Right renal cortex interstitium (tissue), 3 donors: Measurements from ENCODE around the gene ART4. TPM values are rescaled to one million over a fixed set of nuclear protein-coding genes. Genes with fewer than 3 reads are reported as not detected.
A peak's percentile ranks its signal among the peaks of the same experiment; 100 is the strongest.

Source experiments
- DNase-seq, 3 donors: peaks; one replicate each; pipeline ENCODE4 v3.0.0-alpha.2; 2013; ENCODE audit warnings: low read depth in 3 of 3, low spot score in 2 of 3
- polyA plus RNA-seq, 3 donors: library from polyadenylated mRNA; unstranded; fragments of 120-200 nt; gene quantifications; one replicate each; pipeline ENCODE4 v1.2.1, GENCODE V29; 2013; ENCODE audit not compliant: insufficient read length in 3 of 3

The ART4 gene, protein sequence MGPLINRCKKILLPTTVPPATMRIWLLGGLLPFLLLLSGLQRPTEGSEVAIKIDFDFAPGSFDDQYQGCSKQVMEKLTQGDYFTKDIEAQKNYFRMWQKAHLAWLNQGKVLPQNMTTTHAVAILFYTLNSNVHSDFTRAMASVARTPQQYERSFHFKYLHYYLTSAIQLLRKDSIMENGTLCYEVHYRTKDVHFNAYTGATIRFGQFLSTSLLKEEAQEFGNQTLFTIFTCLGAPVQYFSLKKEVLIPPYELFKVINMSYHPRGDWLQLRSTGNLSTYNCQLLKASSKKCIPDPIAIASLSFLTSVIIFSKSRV
- polyA plus RNA-seq = under 1 TPM; 0.07 to 0.32 (median 0.10) TPM

DNA sequence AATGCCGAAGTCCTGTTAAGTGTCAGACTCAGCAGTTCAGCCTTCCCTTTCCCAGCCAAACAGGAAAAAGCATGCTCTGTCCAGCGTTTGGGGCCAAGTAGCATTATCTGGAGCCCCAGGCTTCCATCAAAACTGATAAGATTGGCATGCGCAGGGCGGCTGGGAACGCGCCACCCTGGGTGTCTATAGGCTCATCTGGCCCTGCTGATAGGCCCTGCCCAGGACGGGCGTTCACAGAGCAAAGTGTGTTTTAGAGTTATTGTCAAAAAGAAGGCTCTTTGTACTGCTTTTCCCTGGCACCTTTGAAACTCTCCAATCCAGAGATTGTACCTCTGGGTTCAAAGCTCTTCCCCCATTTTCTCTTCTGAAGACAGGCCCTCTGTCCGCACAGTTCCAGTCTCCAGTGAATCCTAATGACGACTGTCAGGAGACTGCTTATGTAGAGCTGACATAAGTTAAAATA lies at the start of gene ART4:
Gene ART4 (minus strand): TSS at position 102 of the 463 bp plus-strand sequence. CDS start 413 bp downstream, outside the sequence.
- no peak for DNase-seq

DNA sequence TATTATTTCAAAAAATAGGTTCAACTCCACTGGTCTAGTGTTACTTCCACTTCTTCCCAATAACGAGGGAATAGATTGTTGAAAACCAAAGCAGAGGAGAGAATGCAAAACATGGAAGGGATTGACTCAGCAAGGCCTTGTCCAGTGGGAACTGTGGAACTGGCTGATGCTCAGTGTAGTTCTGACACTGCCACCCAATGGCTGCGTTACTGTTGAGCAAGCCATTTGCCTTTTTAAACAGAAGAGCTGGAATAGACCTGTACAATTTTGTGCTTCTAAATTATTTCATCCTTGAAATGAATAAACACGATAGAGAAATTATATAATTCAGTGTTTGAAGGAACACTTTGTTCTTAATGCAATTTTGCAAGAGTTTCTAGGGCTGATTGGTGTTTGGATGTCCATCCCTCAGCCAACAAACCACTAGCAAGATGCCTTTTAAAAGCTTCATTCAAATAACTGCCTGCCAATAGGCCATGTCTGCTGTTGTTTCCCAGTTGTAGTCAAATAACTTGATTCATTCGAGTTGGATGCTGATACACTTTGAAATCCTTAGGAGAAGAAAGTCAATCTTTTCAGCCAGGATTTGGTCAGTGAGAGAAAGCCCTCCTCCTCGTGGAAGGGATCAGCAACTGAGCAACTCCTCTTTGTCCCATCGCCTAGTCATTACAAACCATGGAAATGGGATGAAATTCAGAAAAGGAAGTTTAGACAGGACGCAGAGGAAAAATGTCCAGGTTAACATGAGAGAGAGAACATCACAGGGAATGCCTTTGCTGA lies 49.6 kb upstream of the ART4 start:
- no peak for DNase-seq

DNA sequence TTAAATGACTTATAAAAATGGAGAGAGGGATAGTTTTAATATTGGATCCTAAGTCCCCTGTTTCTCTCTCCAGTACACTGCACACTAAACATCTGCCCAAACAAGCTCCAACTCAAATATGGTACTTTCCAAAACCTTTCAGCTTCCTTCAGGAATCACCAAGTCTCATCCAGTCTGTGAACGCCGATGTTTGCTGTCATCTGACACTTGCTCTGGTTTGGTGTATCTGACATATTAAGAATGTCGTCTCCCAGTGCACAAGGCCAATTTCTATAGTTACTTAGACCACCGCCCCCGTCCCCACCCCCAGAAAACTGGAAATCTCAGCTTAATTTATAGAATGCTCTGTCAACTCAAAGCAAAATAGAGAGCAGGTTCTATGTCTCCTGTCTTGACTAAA lies 47.4 kb upstream of the ART4 start:
- DNase-seq = no peak

DNA sequence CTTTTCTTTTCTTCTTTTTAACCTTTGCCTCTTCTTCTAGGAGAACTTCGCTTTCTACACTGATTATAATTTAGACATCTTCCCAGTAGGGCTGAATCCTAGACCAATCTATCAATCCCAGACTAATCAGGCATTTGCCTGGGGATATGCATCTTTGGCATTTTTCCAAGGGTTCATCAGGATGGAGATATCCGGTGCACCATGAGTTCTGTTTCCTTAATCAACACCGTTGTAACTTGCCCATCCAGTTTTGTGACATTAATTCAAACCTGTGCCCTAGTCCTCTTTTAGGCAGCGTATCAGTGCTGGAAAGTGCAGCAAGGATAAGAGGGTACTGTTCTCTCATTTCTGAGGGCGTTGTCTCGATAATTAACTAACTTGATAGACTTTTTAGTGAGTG lies 42.9 kb upstream of the ART4 start:
- no peak for DNase-seq

DNA sequence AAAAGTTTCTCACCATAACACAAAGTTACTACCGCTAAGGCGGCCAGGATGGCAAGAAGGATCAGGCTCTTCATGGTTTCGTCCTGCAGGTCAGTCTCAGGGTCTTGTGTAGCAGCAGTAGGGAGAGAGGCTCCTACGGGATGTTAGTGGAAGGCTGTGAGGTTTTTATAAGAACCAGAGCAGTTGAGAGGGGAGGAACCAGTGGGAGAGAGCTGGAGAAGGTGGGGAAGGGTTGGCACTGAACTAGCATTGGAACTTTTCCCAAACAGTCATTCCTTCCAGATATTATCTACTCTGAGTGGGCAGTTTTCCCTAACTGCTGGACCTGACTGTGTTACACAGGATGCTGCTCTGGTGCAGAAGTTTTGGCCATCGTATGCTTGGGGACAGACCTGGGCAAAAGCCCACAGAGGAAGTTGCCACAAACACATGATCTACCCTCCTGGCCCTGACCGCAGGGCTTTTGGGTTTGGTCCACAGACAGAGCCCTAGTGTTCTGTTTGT lies 42.4 kb upstream of the ART4 start, which contains the start of gene MGP:
Gene MGP (minus strand): TSS at position 137 of the 504 bp plus-strand sequence. CDS start 63 bp downstream, at position 74.
- DNase-seq = no peak

DNA sequence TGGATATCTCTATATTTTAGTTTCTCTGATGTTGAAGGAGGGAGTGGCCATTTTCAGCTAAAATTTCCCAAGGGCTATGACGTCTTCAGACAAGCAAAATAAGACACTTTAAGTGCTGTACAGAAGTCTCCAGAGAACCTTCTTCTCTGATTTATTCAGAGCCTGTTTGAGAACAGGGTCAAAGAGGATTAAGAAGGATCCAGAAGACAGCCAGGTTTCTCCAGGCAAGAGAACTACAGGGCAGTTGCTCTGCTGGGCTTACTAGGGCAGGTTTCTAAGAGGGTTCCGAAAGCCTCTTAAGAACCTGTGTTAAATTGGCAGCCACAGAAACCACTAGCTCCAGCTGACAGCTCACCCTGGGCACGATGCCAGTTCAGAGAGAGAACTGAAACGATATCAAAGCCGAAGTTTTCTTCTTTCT lies 41.1 kb upstream of the ART4 start:
- peak in 1 of 3 donors; percentile 64 for DNase-seq

DNA sequence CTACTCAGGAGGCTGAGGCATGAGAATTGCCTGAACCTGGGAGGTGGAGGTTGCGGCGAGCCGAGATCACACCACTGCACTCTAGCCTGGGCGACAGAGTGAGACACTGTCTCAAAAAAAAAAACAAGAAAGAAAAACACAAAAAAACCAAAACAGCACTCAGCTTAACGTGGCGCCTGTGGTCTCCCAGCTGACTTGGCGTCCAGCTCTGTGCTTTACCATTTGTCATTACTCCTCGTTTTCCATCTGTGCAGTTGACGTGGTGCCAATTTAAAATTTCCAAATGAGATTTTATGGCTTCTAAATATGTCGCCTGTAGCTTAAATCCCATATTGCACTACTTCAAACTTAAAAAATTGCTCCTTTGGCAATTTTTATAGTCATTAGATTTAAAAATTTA lies 40.4 kb upstream of the ART4 start:
- DNase-seq = no peak

DNA sequence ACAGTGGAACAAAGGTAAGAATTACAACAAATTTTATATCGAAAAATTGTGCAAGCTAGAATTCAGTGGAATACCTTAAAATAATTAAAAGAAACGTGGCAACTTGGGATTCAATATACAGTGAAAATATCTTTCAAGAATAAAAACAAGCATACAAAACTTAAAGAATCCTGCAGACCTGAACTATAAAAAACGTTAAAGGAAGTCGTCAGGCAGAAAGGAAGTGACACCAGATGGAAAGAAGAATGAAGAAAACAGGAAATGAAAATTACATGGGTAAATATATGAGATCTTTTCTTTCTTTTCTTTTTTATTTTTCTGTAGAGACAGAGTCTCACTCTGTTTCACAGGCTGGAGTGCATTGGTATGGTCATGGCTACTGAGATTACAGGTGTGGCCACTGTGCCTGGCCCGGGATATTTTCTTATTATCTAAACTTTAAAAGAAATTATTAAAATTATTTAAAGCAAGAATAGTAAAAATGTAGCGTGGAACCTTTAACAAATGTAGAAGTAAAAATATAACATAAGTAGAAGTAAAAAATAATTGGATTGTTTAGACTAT lies 37.6 kb upstream of the ART4 start:
- DNase-seq = no peak

DNA sequence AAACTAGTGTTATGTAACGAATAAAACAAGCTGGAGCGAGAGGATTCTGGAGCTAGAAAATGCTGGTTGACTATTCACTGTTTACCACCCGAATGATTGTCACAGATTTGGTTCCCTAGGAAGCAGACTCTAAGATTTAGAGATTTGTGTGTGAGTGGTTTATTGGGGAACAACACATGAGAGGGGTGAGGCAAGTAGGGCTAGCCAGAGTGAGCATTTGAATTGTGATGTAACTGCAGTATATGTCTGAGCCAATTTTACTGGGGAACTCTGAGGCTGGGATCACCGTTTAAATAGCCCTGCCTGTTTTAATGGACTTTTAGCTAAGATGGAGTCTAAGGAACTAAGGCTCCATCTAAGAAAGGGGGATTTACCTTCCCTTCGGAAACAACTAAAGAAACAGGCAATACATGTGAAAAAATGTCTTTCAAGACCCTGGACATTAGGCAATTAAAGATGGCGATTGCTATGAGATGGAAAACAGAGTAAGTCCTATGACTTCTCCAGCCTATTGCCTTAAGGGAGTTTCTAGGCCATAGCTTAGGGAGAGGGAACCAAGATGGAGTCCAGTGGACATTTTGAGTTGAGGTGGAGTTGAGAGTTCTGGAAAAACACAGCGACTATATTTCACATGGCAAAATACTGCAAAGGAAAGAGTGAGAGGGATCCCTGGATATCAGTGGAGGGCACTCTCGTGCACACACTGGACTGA lies 36.1 kb upstream of the ART4 start:
- DNase-seq = no peak

DNA sequence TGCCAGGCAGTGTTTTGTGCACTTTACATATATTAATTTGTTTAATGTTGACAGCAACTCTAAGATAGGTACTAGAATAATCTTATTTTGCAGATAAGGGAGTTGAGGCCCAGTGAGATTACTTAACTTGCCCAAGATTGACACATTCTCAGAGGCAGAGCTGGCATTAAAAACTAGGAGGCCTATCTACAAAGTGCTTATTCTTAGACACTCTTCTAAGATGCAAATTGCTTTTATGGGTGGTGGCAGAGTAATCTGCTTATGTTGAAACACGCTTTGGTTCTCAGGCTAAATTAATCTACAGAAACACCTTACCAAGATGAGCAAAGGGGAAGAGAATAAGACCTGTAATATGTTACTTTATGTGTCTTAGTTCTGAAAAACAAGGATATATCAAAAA lies 35.2 kb upstream of the ART4 start:
- DNase-seq = no peak

DNA sequence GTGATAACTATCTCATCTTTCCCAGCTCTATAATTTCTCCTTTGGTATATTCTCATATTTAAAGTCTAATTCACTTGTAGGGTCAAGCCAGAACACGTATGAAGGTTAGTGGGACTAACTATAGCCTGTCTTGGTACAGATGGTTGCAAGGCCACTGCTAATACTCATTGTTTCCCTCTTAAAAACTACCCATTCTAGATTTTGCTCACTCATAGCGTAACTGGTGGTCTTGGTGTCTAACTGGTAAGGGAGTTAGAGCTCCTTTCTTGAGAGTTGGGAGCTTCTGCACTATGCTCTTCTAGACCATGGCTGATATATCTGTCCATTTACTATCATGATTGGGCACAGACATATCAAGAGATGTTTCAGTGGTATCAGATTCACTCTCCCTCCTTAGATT lies 33.5 kb upstream of the ART4 start:
- no peak for DNase-seq

DNA sequence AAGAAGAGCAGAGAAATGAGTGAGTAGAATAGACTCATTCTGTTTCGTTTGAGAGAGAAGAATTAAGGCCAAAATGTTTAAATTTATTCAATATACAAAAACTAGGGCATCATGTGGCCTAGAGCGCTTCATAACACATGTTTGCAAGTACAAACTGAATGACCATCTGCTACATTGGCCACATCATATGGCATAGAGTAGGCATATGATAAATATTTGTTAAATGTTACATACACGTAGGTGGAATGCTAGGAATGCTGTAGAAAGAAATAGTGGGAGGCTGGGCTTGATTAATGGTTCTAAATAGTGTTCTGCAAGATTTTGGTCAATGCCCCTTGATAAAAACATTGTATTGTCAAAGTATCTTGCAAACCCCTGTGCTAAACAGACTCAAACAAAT lies 31.6 kb upstream of the ART4 start:
- DNase-seq = no peak

DNA sequence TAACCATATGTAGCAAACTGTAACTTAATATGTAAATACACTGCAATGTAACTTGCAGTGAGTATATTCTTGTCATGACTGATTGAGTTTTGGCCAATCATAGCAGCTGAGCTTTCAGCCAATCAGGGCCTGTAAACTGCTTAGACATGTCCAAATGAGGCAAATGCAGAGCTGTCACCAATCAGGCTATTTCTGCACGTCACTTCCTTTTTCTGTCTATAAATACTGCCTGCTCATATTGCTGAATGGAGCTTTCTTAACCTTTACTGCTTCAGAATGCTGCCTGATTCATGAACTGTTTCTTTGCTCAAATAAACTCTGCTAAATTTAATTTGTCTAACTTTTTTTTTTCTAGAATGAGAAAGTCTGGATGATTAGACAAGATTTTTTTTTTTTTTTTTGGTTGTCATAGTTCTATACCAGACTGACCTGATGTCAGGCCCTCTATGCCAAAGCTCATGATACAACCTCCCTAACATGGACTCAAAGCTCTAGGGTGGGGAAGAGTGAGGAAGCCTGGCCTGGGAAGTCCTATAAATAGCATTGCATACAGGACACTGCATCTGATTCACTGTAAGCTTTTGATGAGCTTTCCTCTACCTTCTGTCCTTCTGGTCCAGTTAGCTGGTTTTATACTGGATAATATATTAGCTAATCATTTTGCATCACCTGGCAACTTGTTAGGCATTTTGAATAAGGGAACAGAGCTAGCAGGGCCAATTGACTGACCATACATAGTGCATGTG lies 30.3 kb upstream of the ART4 start:
- DNase-seq = no peak

DNA sequence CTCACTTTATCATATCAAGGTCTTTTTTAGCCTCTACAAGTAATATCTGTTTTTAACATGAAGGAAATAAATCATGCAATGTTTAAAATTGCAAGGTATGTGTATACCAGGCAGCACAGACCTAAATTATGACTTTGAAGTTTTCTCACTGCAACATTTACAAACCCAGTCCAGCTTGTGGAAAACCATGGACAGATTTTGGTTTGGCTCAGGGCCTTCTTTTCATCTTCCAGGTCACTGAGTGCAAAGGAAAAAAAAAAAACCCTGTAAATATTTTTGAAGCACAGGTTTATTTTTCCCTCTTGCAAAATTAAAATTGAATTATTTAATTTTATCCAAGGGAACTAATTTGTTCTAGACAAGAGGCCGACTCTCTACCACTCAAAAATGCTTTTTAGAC lies 28.6 kb upstream of the ART4 start:
- no peak for DNase-seq

DNA sequence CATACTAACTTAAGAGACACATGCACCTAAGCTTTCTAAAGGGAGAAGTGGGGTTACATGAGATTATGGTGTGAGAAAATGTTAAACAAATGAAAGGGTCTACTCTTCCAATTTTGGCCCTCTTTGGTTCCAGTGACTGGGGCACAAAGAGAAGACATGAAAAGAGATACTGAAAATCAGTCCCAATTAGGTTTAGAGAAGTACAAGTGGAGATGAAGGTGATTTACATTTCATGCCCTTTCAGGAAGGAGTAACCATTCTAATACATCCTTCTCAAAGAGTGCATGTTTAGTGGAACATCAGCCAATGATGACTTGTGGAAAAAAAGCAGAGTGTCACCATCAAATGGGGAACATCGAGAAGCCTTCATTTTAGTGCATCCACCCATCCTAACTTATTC lies 27.9 kb upstream of the ART4 start:
- DNase-seq = no peak

DNA sequence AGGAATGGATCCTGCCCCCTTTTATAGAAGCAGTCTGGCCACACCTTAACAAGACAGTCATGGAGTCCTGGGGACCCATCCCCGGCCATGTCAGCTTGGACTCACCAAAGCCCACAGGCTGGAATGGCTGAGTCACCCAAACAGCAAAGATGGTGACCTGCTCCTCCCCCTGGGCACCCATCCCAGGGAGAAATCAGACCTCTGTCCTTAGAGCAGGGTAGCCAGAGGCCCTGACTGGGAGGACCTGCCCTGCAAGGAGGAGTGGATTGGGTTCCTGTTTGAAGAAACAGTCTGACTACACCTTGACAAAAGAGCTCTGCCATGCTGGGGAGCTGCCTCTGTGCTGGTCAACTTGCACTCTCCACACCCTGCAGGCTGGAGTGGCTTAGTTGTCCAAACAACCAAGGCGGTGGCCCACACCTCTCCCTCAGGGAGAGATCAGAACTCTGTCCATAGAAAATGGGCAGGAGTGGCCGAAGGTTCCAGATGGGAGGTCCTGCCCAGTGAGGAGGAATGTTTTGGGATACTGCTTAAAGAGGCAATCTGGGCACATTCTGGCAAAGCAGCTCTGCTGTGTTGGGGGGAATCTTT lies 25.7 kb upstream of the ART4 start:
- no peak for DNase-seq

DNA sequence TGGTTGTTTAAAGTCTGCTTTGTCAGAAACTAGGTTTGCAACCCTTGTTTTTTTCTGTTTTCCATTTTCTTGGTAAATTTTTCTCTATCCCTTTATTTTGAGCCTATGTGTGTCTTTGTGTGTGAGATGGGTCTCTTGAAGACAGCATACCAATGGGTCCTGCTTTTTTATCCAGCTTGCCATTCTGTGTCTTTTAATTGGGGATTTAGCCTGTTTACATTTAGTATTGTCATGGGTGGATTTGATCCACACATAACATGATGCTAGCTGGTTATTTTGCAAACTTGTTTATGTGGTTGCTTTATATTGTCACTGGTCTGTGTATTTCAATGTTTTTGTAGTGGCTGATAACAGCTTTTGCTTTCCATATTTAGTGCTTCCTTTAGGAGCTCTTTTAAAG lies 17.2 kb upstream of the ART4 start:
- no peak for DNase-seq

DNA sequence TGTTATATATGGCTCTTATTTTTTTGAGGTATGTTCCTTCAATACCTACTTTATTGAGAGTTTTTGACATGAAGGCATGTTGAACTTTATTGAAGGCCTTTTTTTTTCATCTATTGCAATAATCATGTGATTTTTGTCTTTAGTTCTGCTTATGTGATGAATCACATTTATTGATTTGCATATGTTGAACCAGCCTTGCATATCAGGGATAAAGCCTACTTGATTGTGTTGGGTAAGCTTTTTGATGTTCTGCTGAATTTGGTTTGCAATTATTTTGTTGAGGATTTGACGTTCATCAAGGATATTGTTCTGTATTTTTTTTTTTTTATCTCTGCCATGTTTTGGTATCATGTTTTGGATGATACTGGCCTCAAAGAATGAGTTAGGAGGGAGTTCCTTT lies 15.2 kb upstream of the ART4 start:
- no peak for DNase-seq

DNA sequence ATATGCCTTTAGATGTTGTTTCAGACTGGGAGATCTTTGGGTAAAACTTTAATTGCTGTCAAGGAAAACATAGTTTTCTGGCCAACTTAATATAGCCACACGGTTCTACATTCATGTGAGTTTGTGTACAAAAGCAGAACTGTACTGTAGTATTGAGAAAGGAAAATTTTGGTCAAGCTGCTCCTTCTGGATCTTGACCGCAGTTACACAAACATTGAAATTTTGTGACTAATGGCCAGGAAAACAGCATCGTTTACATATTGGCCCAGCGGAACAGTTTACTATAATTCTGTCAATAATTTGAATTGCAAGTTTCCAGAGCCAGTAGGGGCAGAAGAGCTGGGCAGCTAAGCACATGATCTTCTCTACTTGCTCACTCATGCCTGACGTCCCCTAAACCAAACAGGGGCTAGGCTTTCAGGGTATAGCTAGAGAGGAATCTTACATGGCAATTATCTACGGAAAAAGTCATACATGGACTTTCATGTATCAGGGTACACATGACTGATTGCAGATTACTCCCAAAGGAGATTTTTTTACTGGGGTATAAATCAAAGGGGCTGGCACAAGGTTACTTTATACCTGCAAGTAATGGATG lies 11.4 kb upstream of the ART4 start:
- DNase-seq = no peak
